Mucosa of descending colon (tissue), 3 donors: ENCODE results near the gene MTCL1. TPM values are rescaled to one million over a fixed set of nuclear protein-coding genes. Genes with fewer than 3 reads are reported as not detected.
A peak's percentile ranks its signal among the peaks of the same experiment; 100 is the strongest.

Source experiments
- ATAC-seq: fragments of 200-7000 bp; cut with Tn5 transposase; one replicate; pipeline ENCODE4 v1.9.1; 2020; ENCODE audit warnings: mild to moderate bottlenecking, moderate library complexity
- DNase-seq, 3 donors: peaks; one replicate each; pipeline ENCODE4 v3.0.0-alpha.2; 2020
- H3K36me3 ChIP-seq: fragments of 200-600 bp; one replicate; pipeline ENCODE4 v1.8.0; 2021; ENCODE audit warnings: low read depth, mild to moderate bottlenecking
- H3K4me1 ChIP-seq: fragments of 200-600 bp; one replicate; pipeline ENCODE4 v1.8.0; 2021; ENCODE audit warnings: low read depth, mild to moderate bottlenecking
- H3K4me3 ChIP-seq: fragments of 200-600 bp; one replicate; pipeline ENCODE4 v1.8.0; 2021; ENCODE audit warnings: mild to moderate bottlenecking
- H3K9me3 ChIP-seq: fragments of 200-600 bp; one replicate; pipeline ENCODE4 v1.8.0; 2021; ENCODE audit warnings: mild to moderate bottlenecking
- CTCF ChIP-seq: fragments of 200-600 bp; IDR thresholded peaks from one replicate; pipeline ENCODE4 v1.8.0; 2022; ENCODE audit warnings: antibody characterized with exemption, mild to moderate bottlenecking
- intact Hi-C, 2 donors: fragments of 100-400 bp; cut with DNase I in 1 of 2; cut with micrococcal nuclease in 1 of 2; formaldehyde crosslinking; loops; one replicate each; pipeline versions ENCODE4 v1.11.0 to v1.11.1; 2022; cut with DNase I, micrococcal nuclease
- long read RNA-seq, 2 donors: library from polyadenylated mRNA; unstranded; transcript quantifications; one replicate each; pipeline ENCODE4 v2.0.0, GENCODE V29; 2019 to 2021
- total RNA-seq, 3 donors: library from RNA; stranded (reverse); fragmentation: NEBNext Ultra II Directional in 2 of 3; extraction: Animal tissue kit (Norgen Biotek cat#: 25700) in 2 of 3; gene quantifications; one replicate each; pipeline versions ENCODE4 v1.2.1 to v1.2.4, GENCODE V29; 2021 to 2023
- donor health status: DM: no; HTN: no; CAD: no; lungs with moderate emphysema.
- donor health status: DM: no; HTN: no; CAD: no.
- donor health status: DM: no; HTN: yes; CAD: no.

The MTCL1 gene
- 100 to 1,000 TPM in 1 of 3 donors, 10 to 100 TPM in 1, 1 to 10 TPM in 1; 4.1 to 141 (median 15.4) TPM for total RNA-seq
- long read RNA-seq, donor 1, partial matches to known transcripts = 63 of 89 reads
- long read RNA-seq, donor 1, other reads (novel, unspliced or antisense) = 26 of 89 reads
- long read RNA-seq, donor 2, partial matches to known transcripts = 0 of 1 reads
- long read RNA-seq, donor 2, other reads (novel, unspliced or antisense) = 1 of 1 reads

- TF ChIP-seq CTCF = no peak
- H3K9me3 ChIP-seq = no peaks in the 10 kb centered on the region
- peaks cover 4% of the 10 kb centered on the region for H3K4me1 ChIP-seq
- ATAC-seq (peak; percentile 9), DNase-seq (peak in 2 of 3 donors; percentile 47 to 66)
- intact Hi-C loops = loop anchor here in 1 of 2 donors (10.0 kb wide), 1 partner anchor 89 kb away; no protein-coding TSS in a partner anchor
- H3K4me3 ChIP-seq = peak within 1 kb of the TSS; percentile 11
- H3K36me3 ChIP-seq = no peaks in the 10 kb centered on the region
These were observed at the start of gene MTCL1 for GRCh38 chr18:8705238-8705960. TSS of gene MTCL1 (plus strand) at chr18:8705556. CDS start at chr18:8705661, 105 bp downstream.

- Histone ChIP-seq H3K4me3 (no peak overlapping the region), H3K4me1 (no peaks in the 10 kb centered on the region), H3K9me3 (no peaks in the 10 kb centered on the region), H3K36me3 (no peaks in the 10 kb centered on the region)
- no peak for DNase-seq
- ATAC-seq = no peak
- TF ChIP-seq CTCF = no peak
- intact Hi-C loops = loop anchor here (10.0 kb wide), 2 partner anchors 329 to 339 kb away; no protein-coding TSS in a partner anchor
These were observed 49.1 kb upstream of the MTCL1 start for GRCh38 chr18:8656232-8656631.

- no peak for DNase-seq
- intact Hi-C loops = loop anchor here (10.0 kb wide), 2 partner anchors 328 to 338 kb away; no protein-coding TSS in a partner anchor
- no peaks in the 10 kb centered on the region for H3K36me3 ChIP-seq
- no peaks in the 10 kb centered on the region for H3K9me3 ChIP-seq
- H3K4me3 ChIP-seq = no peak overlapping the region
- ATAC-seq = no peak
- TF ChIP-seq CTCF = no peak
- H3K4me1 ChIP-seq = no peaks in the 10 kb centered on the region
These were observed 48.1 kb upstream of the MTCL1 start for GRCh38 chr18:8657050-8657820.

GRCh38 chr18:8657873-8658470 is 47.4 kb upstream of the MTCL1 start:
- TF ChIP-seq CTCF = no peak
- no peak for DNase-seq
- no peaks in the 10 kb centered on the region for H3K9me3 ChIP-seq
- no peak overlapping the region for H3K4me3 ChIP-seq
- no peaks in the 10 kb centered on the region for H3K36me3 ChIP-seq
- no peak for ATAC-seq
- H3K4me1 ChIP-seq = no peaks in the 10 kb centered on the region
- intact Hi-C loops = loop anchor here (10.0 kb wide), 2 partner anchors 327 to 337 kb away; no protein-coding TSS in a partner anchor

- H3K9me3 ChIP-seq = no peaks in the 10 kb centered on the region
- ATAC-seq = no peak
- H3K36me3 ChIP-seq = no peaks in the 10 kb centered on the region
These were observed 46.4 kb upstream of the MTCL1 start for GRCh38 chr18:8658858-8659485.

More at GRCh38 chr18:8658858-8659485, 46.4 kb upstream of the MTCL1 start:
- intact Hi-C loops = loop anchor here (10.0 kb wide), 2 partner anchors 326 to 336 kb away; no protein-coding TSS in a partner anchor
- H3K4me3 ChIP-seq = no peak overlapping the region
- no peak for DNase-seq
- TF ChIP-seq CTCF = no peak
- H3K4me1 ChIP-seq = no peaks in the 10 kb centered on the region
